IMR-90 (cell line): ENCODE measurements around the gene CKS1B. TPM values are rescaled to one million over a fixed set of nuclear protein-coding genes. Genes with fewer than 3 reads are reported as not detected.

Experiments
- ATAC-seq: fragments of 200-7000 bp; cut with Tn5 transposase; 2 replicates; pipeline ENCODE4 v1.9.1; 2020; ENCODE audit warnings: low read depth, mild to moderate bottlenecking, moderate library complexity
- BruUV-seq: library from RNA; stranded (reverse); fragments of 400-500 nt; replicated peaks from 2 replicates; lab custom pipeline; 2021; lab: Mats Ljungman, UMichigan
- CTCF ChIA-PET: fragments of 300-600 bp; formaldehyde crosslinking; extraction: SDS; loops from one replicate; lab custom pipeline; 2021; ENCODE audit warnings: antibody characterized with exemption; lab: Yijun Ruan, JAX
- POLR2A ChIA-PET: fragments of 300-600 bp; sonication (Branson Sonifier 250); formaldehyde crosslinking; loops from one replicate; lab custom pipeline; 2022; ENCODE audit warnings: antibody characterized with exemption; ENCODE audit not compliant: unreplicated experiment; lab: Charles Lee
- DNase-seq: peaks from one replicate; pipeline ENCODE4 v3.0.0; 2013
- H2AFZ ChIP-seq: replicated peaks from 2 replicates; pipeline ENCODE3; 2013; ENCODE audit warnings: low read length, mild to moderate bottlenecking; ENCODE audit not compliant: poor library complexity
- H2AK5ac ChIP-seq: 2 replicates; pipeline ENCODE4 v1.6.1; 2013; ENCODE audit warnings: low read depth, low read length, inconsistent platforms
- H2AK9ac ChIP-seq: replicated peaks from 2 replicates; pipeline ENCODE3; 2013; ENCODE audit warnings: mild to moderate bottlenecking, low read depth, low read length, moderate library complexity; ENCODE audit not compliant: poor library complexity
- H2BK120ac ChIP-seq: 2 replicates; pipeline ENCODE4 v1.6.1; 2013; ENCODE audit warnings: low read depth, low read length, inconsistent platforms
- H2BK15ac ChIP-seq: 3 replicates; pipeline ENCODE4 v1.6.1; 2013; ENCODE audit warnings: low read depth, low read length, inconsistent platforms
- H2BK20ac ChIP-seq: 2 replicates; pipeline ENCODE4 v1.6.1; 2013; ENCODE audit warnings: low read depth, mild to moderate bottlenecking, inconsistent platforms, low read length, moderate library complexity
- H2BK5ac ChIP-seq: 2 replicates; pipeline ENCODE4 v1.6.1; 2013; ENCODE audit warnings: mild to moderate bottlenecking, low read depth, low read length, inconsistent platforms; ENCODE audit not compliant: poor library complexity, severe bottlenecking
- H3K14ac ChIP-seq: replicated peaks from 2 replicates; pipeline ENCODE4 v1.6.1; 2013; ENCODE audit warnings: low read depth, low read length, inconsistent platforms
- H3K18ac ChIP-seq: 2 replicates; pipeline ENCODE4 v1.6.1; 2013; ENCODE audit warnings: low read depth, low read length, control low read depth
- H3K23ac ChIP-seq: 2 replicates; pipeline ENCODE4 v1.6.1; 2013; ENCODE audit warnings: low read depth, low read length, inconsistent platforms
- H3K27ac ChIP-seq: 2 replicates; pipeline ENCODE4 v1.5.1; 2013; ENCODE audit warnings: mild to moderate bottlenecking, control low read depth, low read length; ENCODE audit not compliant: insufficient read depth
- H3K27me3 ChIP-seq: 2 replicates; pipeline ENCODE4 v1.6.1; 2013; ENCODE audit warnings: low read length; ENCODE audit not compliant: control insufficient read depth, insufficient read depth
- H3K36me3 ChIP-seq: 2 replicates; pipeline ENCODE4 v1.6.1; 2013; ENCODE audit warnings: low read length, mixed read lengths; ENCODE audit not compliant: control insufficient read depth, insufficient read depth
- H3K4ac ChIP-seq: 2 replicates; pipeline ENCODE4 v1.6.1; 2013; ENCODE audit warnings: low read depth, low read length, inconsistent platforms
- H3K4me1 ChIP-seq: 2 replicates; pipeline ENCODE4 v1.6.1; 2013; ENCODE audit warnings: low read length, mixed read lengths; ENCODE audit not compliant: control insufficient read depth, insufficient read depth
- H3K4me2 ChIP-seq: 2 replicates; pipeline ENCODE4 v1.6.1; 2013; ENCODE audit warnings: low read depth, mild to moderate bottlenecking, control low read depth, low read length, moderate library complexity
- H3K4me3 ChIP-seq: 2 replicates; pipeline ENCODE4 v1.5.1; 2013; ENCODE audit warnings: low read depth, mild to moderate bottlenecking, control low read depth, low read length, moderate library complexity; ENCODE audit not compliant: insufficient read depth
- H3K56ac ChIP-seq: 2 replicates; pipeline ENCODE4 v1.6.1; 2013; ENCODE audit warnings: low read length, inconsistent platforms; ENCODE audit not compliant: insufficient read depth; ENCODE audit errors: extremely low read depth
- H3K79me1 ChIP-seq, 2 experiments: 2 replicates each; pipeline ENCODE4 v1.6.1; 2013; ENCODE audit warnings: low read length in 2 of 2, inconsistent platforms in 1 of 2, low read depth in 1 of 2
- H3K9ac ChIP-seq: 2 replicates; pipeline ENCODE4 v1.6.1; 2013; ENCODE audit warnings: low read depth, low read length, control low read depth
- H3K9me1 ChIP-seq: 2 replicates; pipeline ENCODE4 v1.6.1; 2013; ENCODE audit warnings: low read length, inconsistent platforms; ENCODE audit not compliant: insufficient read depth
- H3K9me3 ChIP-seq: 2 replicates; pipeline ENCODE4 v1.6.1; 2013; ENCODE audit warnings: low read length; ENCODE audit not compliant: control insufficient read depth, insufficient read depth
- H4K20me1 ChIP-seq: 2 replicates; pipeline ENCODE4 v1.6.1; 2013; ENCODE audit warnings: low read length, inconsistent platforms; ENCODE audit not compliant: insufficient read depth
- H4K5ac ChIP-seq: 2 replicates; pipeline ENCODE4 v1.6.1; 2013; ENCODE audit warnings: mild to moderate bottlenecking, low read depth, low read length, control low read depth
- H4K8ac ChIP-seq, 2 experiments: 2 replicates each; pipeline ENCODE4 v1.6.1; 2013; ENCODE audit warnings: low read depth in 2 of 2, low read length in 2 of 2, control low read depth in 1 of 2, inconsistent platforms in 1 of 2
- H4K91ac ChIP-seq: 2 replicates; pipeline ENCODE4 v1.6.1; 2013; ENCODE audit warnings: low read depth, low read length, inconsistent platforms; ENCODE audit not compliant: insufficient read depth
- BHLHE40 ChIP-seq: fragments of 150-350 bp; IDR thresholded peaks from 2 replicates; pipeline ENCODE4 v1.6.1; 2016; ENCODE audit warnings: mild to moderate bottlenecking, low read depth, low read length
- CHD1 ChIP-seq: IDR thresholded peaks from 2 replicates; pipeline ENCODE4 v1.6.1; 2012; ENCODE audit warnings: low read depth, low read length, improper control_type of control experiment
- CTCF ChIP-seq: conservative IDR thresholded peaks from 2 replicates; pipeline ENCODE4 v1.5.1; 2012; ENCODE audit warnings: mild to moderate bottlenecking, low read depth, low read length, improper control_type of control experiment
- ELK1 ChIP-seq: fragments of 150-350 bp; IDR thresholded peaks from 2 replicates; pipeline ENCODE4 v1.6.1; 2016; ENCODE audit warnings: low read depth, mild to moderate bottlenecking, low read length, moderate library complexity, borderline replicate concordance
- FOS ChIP-seq: fragments of 150-350 bp; IDR thresholded peaks from 2 replicates; pipeline ENCODE4 v1.6.1; 2016; ENCODE audit warnings: low read depth, low read length
- MAFK ChIP-seq: IDR thresholded peaks from 2 replicates; pipeline ENCODE4 v1.6.1; 2012; ENCODE audit warnings: low read depth, low read length, improper control_type of control experiment
- NFE2L2 ChIP-seq: fragments of 150-350 bp; IDR thresholded peaks from 2 replicates; pipeline ENCODE4 v1.6.1; 2016; ENCODE audit warnings: low read depth, mild to moderate bottlenecking, low read length
- RAD21 ChIP-seq: IDR thresholded peaks from 2 replicates; pipeline ENCODE4 v1.6.1; 2012; ENCODE audit warnings: low read length, improper control_type of control experiment
- RCOR1 ChIP-seq: IDR thresholded peaks from 2 replicates; pipeline ENCODE4 v1.6.1; 2012; ENCODE audit warnings: mild to moderate bottlenecking, low read length, improper control_type of control experiment; ENCODE audit not compliant: insufficient replicate concordance
- SMC3 ChIP-seq: fragments of 150-350 bp; IDR thresholded peaks from 2 replicates; pipeline ENCODE4 v1.6.1; 2016; ENCODE audit warnings: low read depth, mild to moderate bottlenecking, antibody characterized with exemption, low read length, moderate library complexity
- WGBS, 2 experiments: methylation state at CpG; one replicate each; pipeline versions ENCODE4 v1.1.5 to v1.1.7; 2013; ENCODE audit warnings: missing lambda C conversion rate in 2 of 2; ENCODE audit not compliant: insufficient read length in 1 of 2; ENCODE audit errors: extremely low coverage in 2 of 2; 5-methylcytosine and 5-hydroxymethylcytosine counted together
- dilution Hi-C: fragments of 300-500 bp; cut with HindIII; formaldehyde crosslinking; loops from one replicate; pipeline ENCODE4 v1.14.3; 2018; ENCODE audit warnings: low sequenced_read_pairs; ENCODE audit not compliant: unreplicated experiment
- in situ Hi-C: fragments of 300-500 bp; cut with MboI; formaldehyde crosslinking; loops from 3 replicates; pipeline ENCODE4 v1.14.3; 2019; ENCODE audit warnings: low sequenced_read_pairs, inconsistent platforms, mixed read lengths
- intact Hi-C: fragments of 100-400 bp; cut with micrococcal nuclease; formaldehyde crosslinking; loops from 2 replicates; pipeline ENCODE4 v1.10.0; 2022
- polyA plus RNA-seq, 3 experiments: library from polyadenylated mRNA; depleted of rRNA; stranded (reverse); fragments of >200 nt; gene quantifications; 2 replicates each; pipeline ENCODE4 v1.2.3, GENCODE V29; 2012; ENCODE audit warnings: low replicate concordance in 1 of 3
- total RNA-seq: library from RNA; depleted of rRNA; stranded (reverse); fragments of >200 nt; gene quantifications from 2 replicates; pipeline ENCODE4 v1.2.3, GENCODE V29; 2012
- TF ChIP-seq, protein P1 (sequence below): fragments of 150-350 bp; IDR thresholded peaks from 2 replicates; pipeline ENCODE4 v1.6.1; 2017; ENCODE audit warnings: mild to moderate bottlenecking, antibody characterized with exemption, low read length, low read depth

Gene CKS1B
- total and polyA plus RNA-seq, 2 of the 4 experiments (the other 2 are of a cell fraction), result 140 to 195 TPM

- TF ChIP-seq, protein P1, sequence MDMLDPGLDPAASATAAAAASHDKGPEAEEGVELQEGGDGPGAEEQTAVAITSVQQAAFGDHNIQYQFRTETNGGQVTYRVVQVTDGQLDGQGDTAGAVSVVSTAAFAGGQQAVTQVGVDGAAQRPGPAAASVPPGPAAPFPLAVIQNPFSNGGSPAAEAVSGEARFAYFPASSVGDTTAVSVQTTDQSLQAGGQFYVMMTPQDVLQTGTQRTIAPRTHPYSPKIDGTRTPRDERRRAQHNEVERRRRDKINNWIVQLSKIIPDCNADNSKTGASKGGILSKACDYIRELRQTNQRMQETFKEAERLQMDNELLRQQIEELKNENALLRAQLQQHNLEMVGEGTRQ, result no peak
- no peak for TF ChIP-seq BHLHE40
- no peak for TF ChIP-seq NFE2L2
Observed at GRCh38 chr1:155022136-155022926, 47.9 kb downstream of the CKS1B start (continued).

DNA sequence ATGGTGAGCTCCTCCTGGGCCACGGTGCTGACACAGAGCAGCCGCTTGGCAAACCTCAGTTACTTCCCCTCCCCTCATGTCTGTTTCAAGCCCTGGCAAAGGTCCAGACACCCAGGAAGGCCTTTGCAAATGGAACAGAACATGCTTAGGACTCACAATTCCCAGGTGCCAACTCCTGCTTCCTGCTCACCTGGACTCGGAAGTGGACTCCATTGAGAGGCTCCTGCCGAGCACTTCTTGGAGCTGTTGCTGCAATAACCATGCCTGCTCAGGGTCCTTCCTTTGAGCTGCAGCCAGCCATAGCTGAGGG is 48.4 kb downstream of the CKS1B start:
- Histone ChIP-seq H4K8ac (no peak overlapping the region), H3K4me2 (no peak overlapping the region), H3K18ac (no peak overlapping the region), H3K9ac (no peak overlapping the region), H3K27ac (no peak overlapping the region), H4K91ac (no peak overlapping the region), H3K79me1 (no peaks in the 10 kb centered on the region; a peak in 1 of 4 replicates), H3K4me1 (peaks cover 3% of the 10 kb centered on the region; the same call in 1 of the 2 replicates), H2BK5ac (no peak overlapping the region), H3K56ac (no peak overlapping the region), H3K27me3 (peaks cover 2% of the 10 kb centered on the region; the same call in 1 of the 2 replicates), H2BK15ac (no peak overlapping the region), H4K20me1 (no peaks in the 10 kb centered on the region), H2AK5ac (no peak overlapping the region), H2BK20ac (no peak overlapping the region), H2BK120ac (no peak overlapping the region), H3K23ac (no peak overlapping the region), H4K5ac (no peak overlapping the region), H3K4ac (no peak overlapping the region), H3K9me3 (no peaks in the 10 kb centered on the region), H2AK9ac (no peak overlapping the region), H2AFZ (no peak overlapping the region), H3K4me3 (no peak overlapping the region), H3K36me3 (no peaks in the 10 kb centered on the region), H3K9me1 (peaks cover 4% of the 10 kb centered on the region), H3K14ac (no peak overlapping the region)
- no peak for DNase-seq
- CTCF ChIA-PET, result no interaction called here
- in situ Hi-C loops (no loop called here), dilution Hi-C loops (no loop called here), intact Hi-C loops (no loop called here)
- ATAC-seq, result no peak
- no TSS peak for BruUV-seq
- 71% methylated on average over 2 of the region's 4 CpGs; no CpG with 5 or more reads in 1 of the 2 experiments for WGBS, 2 experiments
- POLR2A ChIA-PET, result no interaction called here
- TF ChIP-seq NFE2L2 (no peak), MAFK (no peak), SMC3 (no peak), RAD21 (no peak), CTCF (no peak), FOS (no peak), BHLHE40 (no peak), CHD1 (no peak), ELK1 (no peak), RCOR1 (no peak)
- TF ChIP-seq, protein P1, result no peak
